Neural progenitor cell (in vitro differentiated cells): ENCODE measurements around the gene PARP4.

Source experiments
- EZH2 ChIP-seq: fragments of 200-600 bp; sonication (generic); IDR thresholded peaks from 2 replicates; pipeline ENCODE4 v1.6.1; 2017; ENCODE audit warnings: antibody characterized with exemption, mild to moderate bottlenecking, moderate library complexity
- TF ChIP-seq, protein P1 (sequence below): fragments of 200-600 bp; sonication (generic); IDR thresholded peaks from 2 replicates; pipeline ENCODE4 v1.5.1; 2017; ENCODE audit warnings: antibody characterized with exemption, mild to moderate bottlenecking

DNA sequence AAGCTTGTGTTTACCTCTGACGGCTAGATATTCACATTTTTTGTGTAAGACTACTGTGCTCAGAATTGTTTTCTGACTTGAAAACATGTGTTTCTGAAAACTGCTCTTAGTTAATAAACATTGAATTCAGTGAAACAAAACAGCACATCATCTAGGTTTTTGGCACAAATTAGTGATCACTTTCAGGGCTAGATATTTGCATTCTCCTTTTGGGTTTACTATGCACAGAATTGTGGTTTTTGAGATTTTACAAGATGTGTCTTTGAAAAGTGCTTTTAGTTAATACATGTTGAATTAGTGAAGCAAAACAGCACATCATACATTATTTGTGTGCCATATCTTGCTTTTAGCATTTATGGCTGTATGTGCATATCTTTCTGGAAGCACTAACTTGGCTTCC, 8.2 kb upstream of the PARP4 start:
- TF ChIP-seq, protein P1, sequence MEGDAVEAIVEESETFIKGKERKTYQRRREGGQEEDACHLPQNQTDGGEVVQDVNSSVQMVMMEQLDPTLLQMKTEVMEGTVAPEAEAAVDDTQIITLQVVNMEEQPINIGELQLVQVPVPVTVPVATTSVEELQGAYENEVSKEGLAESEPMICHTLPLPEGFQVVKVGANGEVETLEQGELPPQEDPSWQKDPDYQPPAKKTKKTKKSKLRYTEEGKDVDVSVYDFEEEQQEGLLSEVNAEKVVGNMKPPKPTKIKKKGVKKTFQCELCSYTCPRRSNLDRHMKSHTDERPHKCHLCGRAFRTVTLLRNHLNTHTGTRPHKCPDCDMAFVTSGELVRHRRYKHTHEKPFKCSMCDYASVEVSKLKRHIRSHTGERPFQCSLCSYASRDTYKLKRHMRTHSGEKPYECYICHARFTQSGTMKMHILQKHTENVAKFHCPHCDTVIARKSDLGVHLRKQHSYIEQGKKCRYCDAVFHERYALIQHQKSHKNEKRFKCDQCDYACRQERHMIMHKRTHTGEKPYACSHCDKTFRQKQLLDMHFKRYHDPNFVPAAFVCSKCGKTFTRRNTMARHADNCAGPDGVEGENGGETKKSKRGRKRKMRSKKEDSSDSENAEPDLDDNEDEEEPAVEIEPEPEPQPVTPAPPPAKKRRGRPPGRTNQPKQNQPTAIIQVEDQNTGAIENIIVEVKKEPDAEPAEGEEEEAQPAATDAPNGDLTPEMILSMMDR, result no peak
- TF ChIP-seq EZH2, result no peak
